ENCODE results near the gene OBSL1. TPM values are rescaled to one million over a fixed set of nuclear protein-coding genes. Genes with fewer than 3 reads are reported as not detected.

Gene OBSL1
- total and polyA plus RNA-seq, 3 donors from 2014 or later: 312 to 507 (median 462) TPM

DNA sequence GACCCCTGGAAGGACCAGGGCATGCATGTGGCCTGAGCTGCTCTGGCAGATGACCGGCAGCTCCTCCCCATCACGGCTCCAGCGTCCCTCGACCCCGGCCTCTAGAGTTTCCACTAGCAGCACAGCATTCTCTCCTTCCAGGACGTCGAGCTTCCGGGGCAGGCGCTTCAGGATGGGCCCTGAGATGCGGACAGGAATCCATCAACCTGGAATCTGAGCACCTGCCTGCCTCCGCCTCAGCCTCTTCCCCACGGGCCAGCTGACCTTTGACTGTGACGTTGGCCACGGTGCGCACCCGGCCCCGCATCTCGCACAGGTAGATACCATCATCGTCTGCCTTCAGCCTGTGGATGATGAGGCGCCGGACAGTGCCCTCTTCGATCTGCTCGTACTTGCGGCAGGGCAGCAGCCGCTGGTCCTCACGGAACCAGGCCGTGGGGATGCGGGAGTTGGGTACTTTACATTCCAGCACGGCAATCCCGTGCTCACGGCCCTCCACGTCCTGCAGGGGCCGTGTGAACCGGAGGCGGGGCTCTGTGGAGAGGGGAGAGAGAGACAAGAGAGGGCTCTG is 3.5 kb downstream of the OBSL1 start:
- WGBS, 2 donors: 89 to 93% methylated on average over 31 to 35 of the region's 35 CpGs
- intact Hi-C loops (cut with DNase I; ENCODE audit: low total_unique reads): no loop called here
- DNase-seq: no peak
- no peak for TF ChIP-seq POLR2A (IDR thresholded peaks at IDR 0.05)
- TF ChIP-seq, protein P1, sequence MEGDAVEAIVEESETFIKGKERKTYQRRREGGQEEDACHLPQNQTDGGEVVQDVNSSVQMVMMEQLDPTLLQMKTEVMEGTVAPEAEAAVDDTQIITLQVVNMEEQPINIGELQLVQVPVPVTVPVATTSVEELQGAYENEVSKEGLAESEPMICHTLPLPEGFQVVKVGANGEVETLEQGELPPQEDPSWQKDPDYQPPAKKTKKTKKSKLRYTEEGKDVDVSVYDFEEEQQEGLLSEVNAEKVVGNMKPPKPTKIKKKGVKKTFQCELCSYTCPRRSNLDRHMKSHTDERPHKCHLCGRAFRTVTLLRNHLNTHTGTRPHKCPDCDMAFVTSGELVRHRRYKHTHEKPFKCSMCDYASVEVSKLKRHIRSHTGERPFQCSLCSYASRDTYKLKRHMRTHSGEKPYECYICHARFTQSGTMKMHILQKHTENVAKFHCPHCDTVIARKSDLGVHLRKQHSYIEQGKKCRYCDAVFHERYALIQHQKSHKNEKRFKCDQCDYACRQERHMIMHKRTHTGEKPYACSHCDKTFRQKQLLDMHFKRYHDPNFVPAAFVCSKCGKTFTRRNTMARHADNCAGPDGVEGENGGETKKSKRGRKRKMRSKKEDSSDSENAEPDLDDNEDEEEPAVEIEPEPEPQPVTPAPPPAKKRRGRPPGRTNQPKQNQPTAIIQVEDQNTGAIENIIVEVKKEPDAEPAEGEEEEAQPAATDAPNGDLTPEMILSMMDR (IDR thresholded peaks at IDR 0.05): no peak
- peaks cover 18% of the 10 kb centered on the region for H3K4me1 ChIP-seq
- H3K9me3 ChIP-seq: no peaks in the 10 kb centered on the region
- no peaks in the 10 kb centered on the region for H3K27me3 ChIP-seq
- no peaks in the 10 kb centered on the region for H3K36me3 ChIP-seq (ENCODE audit: low read depth, missing control alignments)
- H3K4me3 ChIP-seq: no peak overlapping the region
- H3K27ac ChIP-seq: no peak overlapping the region

DNA sequence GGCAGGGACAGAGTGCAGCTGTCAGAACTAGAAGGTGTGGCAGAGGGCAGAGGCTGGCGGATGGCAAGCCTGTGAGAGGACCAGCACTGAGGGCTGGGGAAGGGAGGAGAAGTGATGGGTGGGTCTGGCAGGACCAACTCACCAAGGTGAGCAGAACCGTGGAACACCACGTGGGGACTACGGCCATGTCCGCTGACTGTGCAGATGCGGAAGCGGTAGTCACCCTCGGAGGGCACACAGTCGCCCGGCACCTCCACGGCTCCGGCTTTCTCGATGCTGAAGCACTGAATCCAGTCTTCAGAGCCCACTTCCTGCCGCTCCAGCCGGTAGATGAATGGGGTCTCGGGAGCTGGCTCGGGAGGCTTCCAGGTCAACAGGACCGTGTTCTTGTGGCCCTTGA is 4.2 kb downstream of the OBSL1 start:
- no peak overlapping the region for H3K4me3 ChIP-seq
- H3K9me3 ChIP-seq: no peaks in the 10 kb centered on the region
- 91 to 96% methylated on average over 18 of the region's 18 CpGs for WGBS, 2 donors
- no peak overlapping the region for H3K27ac ChIP-seq
- H3K36me3 ChIP-seq (ENCODE audit: low read depth, missing control alignments): no peaks in the 10 kb centered on the region
- H3K4me1 ChIP-seq: peaks cover 15% of the 10 kb centered on the region
- no peaks in the 10 kb centered on the region for H3K27me3 ChIP-seq
- intact Hi-C loops (cut with DNase I; ENCODE audit: low total_unique reads): no loop called here
- no peak for DNase-seq
- TF ChIP-seq, protein P1 (IDR thresholded peaks at IDR 0.05): no peak
- TF ChIP-seq POLR2A (IDR thresholded peaks at IDR 0.05): no peak

DNA sequence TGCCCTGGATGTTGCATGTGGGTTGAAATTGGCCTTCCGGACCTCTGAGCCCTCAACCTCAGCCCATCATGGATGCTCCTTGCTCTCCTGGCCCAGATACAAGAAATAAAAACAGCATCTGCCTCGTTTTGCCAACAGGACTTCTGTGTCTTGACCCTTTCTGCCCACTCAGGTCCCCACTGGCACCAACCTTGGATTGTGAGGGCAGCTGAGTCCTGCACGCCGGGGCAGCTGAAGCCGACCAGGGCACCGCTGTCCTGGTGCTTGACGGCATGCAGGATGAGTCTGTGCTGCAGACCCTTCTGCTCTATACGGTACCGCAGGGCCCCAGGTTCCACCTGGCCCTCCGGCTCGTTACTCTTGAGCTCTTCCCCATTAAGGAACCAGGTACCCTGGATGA is 4.7 kb downstream of the OBSL1 start:
- Histone ChIP-seq H3K4me1 (peaks cover 10% of the 10 kb centered on the region), H3K36me3 (ENCODE audit: low read depth, missing control alignments) (no peaks in the 10 kb centered on the region), H3K4me3 (no peak overlapping the region), H3K27me3 (no peaks in the 10 kb centered on the region), H3K9me3 (no peaks in the 10 kb centered on the region), H3K27ac (no peak overlapping the region)
- intact Hi-C loops (cut with DNase I; ENCODE audit: low total_unique reads): no loop called here
- TF ChIP-seq, protein P1 (IDR thresholded peaks at IDR 0.05): no peak
- no peak for TF ChIP-seq POLR2A (IDR thresholded peaks at IDR 0.05)
- DNase-seq: no peak
- 86 to 92% methylated on average over 11 of the region's 11 CpGs for WGBS, 2 donors

DNA sequence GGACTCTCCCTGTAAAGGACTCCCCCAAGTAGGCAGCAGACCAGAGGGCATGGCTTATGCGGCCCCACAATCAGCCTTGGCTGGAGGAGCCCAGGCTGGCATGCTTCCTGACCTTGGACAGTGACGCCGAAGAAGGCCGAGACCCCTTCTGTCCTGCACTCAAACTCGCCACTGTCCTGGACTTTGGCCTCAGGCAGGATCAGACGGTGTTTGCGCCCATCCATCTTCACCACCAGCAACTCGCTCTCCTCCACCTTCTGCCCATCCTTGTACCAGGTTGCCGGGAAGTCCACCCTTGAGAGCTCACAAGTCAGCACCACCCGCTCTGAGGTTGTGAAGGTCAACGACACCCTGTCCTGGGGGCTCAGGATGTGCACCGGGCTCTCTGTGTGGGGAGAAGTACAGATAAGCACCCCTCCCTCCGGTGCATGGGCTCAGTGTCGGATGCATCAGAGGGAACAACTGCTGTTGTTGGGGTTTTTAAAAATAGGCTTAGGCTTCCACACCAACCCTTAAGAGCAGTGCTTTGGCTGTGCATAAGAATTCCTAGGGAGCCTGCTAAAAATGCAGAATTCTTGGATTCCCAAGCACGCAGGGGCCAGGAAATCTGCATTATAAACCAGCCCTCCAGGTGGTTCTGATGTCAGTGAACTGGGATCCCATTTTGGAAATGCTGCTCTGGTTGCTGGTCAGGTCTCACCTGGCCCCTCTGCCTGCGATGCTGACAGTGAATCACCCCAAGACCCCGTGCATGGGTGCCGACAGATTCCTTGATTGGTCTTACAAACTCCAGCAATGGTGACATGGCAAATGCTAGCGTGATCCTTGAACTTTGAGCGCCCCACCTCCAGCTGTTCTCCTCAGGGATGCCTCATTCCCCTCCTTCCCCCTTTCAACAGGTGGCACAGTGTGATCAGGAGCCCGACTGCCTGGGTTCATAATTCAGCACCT is 5.9 kb downstream of the OBSL1 start:
- DNase-seq: no peak
- Histone ChIP-seq H3K36me3 (ENCODE audit: low read depth, missing control alignments) (no peaks in the 10 kb centered on the region), H3K27ac (no peak overlapping the region), H3K4me3 (no peak overlapping the region), H3K4me1 (peaks cover 11% of the 10 kb centered on the region), H3K27me3 (no peaks in the 10 kb centered on the region), H3K9me3 (no peaks in the 10 kb centered on the region)
- TF ChIP-seq, protein P1 (IDR thresholded peaks at IDR 0.05): no peak
- TF ChIP-seq POLR2A (IDR thresholded peaks at IDR 0.05): no peak
- intact Hi-C loops (cut with DNase I; ENCODE audit: low total_unique reads): no loop called here
- 69 to 72% methylated on average over 20 to 21 of the region's 21 CpGs for WGBS, 2 donors

Data from testis (tissue), 3 donors.